ENCODE data around the gene CYTL1.

GRCh38 chr4:5052726-5053425 lies 33.6 kb upstream of the CYTL1 start:
- TF ChIP-seq CTCF (IDR thresholded peaks at IDR 0.05) (no peak), POLR2A (IDR thresholded peaks at IDR 0.05) (no peak), EP300 (IDR thresholded peaks at IDR 0.05) (no peak)

All from tibial nerve (tissue), 4 donors.